ENCODE data around the gene RAP1A.
A peak's percentile ranks its signal among the peaks of the same experiment; 100 is the strongest.

RAP1A gene

GRCh38 chr1:111591937-111592336 lies 27.7 kb upstream of the RAP1A start:
- no peak for TF ChIP-seq GATA2 (IDR thresholded peaks at IDR 0.05; ENCODE audit: low read depth, low read length)
- TF ChIP-seq GATA3 (IDR thresholded peaks at IDR 0.05; ENCODE audit: low read depth, low read length): no peak

DNA sequence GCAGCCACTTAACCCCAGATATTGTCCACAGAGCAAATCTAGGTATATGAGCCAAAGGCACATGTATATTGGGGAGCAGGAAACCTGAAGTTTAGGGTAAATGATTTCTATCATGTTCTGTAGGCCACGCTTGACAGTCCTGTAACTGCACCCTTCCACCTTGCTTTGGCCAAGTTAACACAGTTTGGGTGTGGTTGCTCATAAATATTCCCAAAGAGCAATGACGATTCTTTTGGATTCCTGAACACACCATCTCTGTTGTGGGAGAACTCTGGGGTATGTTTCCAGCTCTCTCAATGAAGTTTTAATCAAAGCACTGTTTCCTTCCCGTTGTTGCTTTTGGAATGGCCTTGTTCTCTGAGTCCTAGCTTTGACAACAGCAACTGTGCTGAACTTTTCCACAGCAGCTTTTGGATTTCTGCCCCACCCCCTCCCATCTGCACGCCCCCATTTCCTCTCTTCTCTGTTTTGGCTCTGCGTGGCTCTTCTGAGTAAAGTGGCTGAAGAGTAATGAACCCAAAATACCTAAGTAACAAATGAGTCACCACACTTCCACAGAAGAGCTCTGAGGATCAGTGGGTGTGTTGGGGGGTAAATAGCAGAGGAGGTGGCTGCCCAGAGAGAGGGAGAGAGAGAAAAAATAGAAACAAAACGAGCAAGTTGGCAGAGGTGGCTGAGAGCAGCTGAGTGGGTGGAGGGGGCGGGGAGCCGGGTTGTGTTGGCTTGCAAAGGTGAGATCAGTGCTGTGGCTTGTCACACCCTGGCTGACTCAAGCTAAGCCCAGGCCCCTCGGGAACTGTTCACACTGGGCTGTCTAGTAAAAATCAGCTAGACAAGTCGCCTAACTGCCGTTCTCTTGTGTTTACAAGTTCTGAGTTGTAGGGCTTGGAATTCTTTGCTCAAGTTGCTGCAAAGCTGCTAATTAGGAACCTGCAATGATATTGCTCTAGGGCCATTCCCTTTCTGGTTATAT lies 26.9 kb upstream of the RAP1A start:
- TF ChIP-seq GATA2 (IDR thresholded peaks at IDR 0.05; ENCODE audit: low read depth, low read length): no peak
- TF ChIP-seq GATA3 (IDR thresholded peaks at IDR 0.05; ENCODE audit: low read depth, low read length): no peak

DNA sequence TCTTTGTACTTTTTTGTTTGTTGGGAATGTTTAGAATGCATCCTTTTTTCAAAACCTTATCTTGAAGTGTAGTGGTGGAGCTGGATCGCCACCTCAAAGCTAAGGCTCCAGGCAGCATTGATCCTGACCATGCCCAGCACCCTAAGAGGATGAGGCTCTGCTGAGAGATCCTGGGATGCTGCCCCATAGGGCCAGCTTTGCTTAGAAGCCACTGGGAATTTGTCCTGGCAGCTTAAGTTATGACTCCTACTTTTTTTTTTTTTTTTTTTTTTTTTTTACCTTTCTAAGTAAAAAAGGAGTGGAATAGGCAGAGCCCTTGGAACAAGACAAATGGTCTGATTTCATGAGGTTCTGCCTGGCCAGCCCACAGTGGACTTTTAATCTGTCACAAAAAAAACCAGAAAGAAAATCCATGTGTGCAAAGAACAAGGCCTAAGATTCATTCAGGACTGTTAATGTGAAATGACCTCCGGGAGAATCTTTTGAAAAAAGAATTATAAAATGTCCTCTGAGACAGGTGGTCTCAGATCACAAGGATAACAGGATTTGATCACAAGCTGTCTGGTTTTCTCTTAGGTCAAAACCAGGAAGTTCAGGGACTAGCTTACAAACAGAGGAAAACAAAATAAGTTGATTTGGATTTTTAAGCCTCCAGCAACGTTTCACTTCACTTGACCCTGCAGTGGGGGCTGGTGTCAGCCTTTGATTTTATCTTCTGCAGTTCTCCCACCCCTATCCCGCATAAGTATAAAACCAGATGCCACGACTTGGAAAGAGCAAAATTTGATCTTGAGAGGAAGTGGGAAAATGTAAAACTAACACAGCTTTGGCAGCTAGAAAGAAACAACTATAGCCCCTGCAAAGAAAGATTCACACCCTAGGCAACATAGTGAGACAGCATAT lies 25.9 kb upstream of the RAP1A start:
- TF ChIP-seq GATA3 (IDR thresholded peaks at IDR 0.05; ENCODE audit: low read depth, low read length): peak; percentile 63; the same call in 1 of the 2 replicates
- peak; percentile 82 for TF ChIP-seq GATA2 (IDR thresholded peaks at IDR 0.05; ENCODE audit: low read depth, low read length)

DNA sequence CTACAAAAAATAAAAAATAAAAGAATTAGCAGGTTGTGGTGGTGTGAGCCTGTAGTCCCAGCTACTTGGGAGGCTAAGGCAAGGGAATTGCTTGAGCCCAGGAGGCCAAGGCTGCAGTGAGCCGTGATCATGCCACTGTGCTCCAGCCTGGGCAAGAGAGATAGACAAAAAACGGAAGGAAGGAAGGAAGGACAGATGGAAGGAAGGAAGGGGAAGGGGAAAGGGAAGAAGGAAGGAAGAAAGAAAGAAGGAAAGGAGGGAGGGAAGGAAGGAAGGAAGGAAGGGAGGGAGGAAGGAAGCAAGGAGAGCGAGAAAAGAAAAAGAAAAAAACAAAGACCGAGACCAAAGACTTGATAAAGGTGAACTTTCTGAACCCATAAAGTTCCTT lies 25.3 kb upstream of the RAP1A start:
- TF ChIP-seq GATA3 (IDR thresholded peaks at IDR 0.05; ENCODE audit: low read depth, low read length): no peak
- no peak for TF ChIP-seq GATA2 (IDR thresholded peaks at IDR 0.05; ENCODE audit: low read depth, low read length)

GRCh38 chr1:111595807-111596206 lies 23.8 kb upstream of the RAP1A start:
- no peak for TF ChIP-seq GATA3 (IDR thresholded peaks at IDR 0.05; ENCODE audit: low read depth, low read length)
- no peak for TF ChIP-seq GATA2 (IDR thresholded peaks at IDR 0.05; ENCODE audit: low read depth, low read length)

DNA sequence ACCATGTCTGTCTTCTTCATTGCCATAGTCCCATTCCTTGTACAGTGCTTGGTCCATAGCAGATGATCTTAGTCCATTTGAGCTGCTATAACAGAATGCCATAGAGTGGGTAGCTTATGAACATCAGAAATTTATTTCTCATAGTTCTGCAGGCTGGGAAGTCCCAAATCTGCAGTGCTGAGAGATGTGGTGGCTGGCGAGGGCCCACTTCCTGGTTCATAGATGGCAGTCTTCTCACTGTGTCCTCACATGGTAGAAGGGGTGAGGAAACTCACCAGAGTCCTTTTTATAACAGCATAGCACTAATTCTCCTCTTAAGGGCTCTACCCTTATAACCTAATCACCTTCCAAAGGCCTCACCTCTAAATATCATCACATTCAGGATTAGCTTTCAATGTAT lies 23.1 kb upstream of the RAP1A start:
- TF ChIP-seq GATA2 (IDR thresholded peaks at IDR 0.05; ENCODE audit: low read depth, low read length) (no peak), GATA3 (IDR thresholded peaks at IDR 0.05; ENCODE audit: low read depth, low read length) (no peak)

DNA sequence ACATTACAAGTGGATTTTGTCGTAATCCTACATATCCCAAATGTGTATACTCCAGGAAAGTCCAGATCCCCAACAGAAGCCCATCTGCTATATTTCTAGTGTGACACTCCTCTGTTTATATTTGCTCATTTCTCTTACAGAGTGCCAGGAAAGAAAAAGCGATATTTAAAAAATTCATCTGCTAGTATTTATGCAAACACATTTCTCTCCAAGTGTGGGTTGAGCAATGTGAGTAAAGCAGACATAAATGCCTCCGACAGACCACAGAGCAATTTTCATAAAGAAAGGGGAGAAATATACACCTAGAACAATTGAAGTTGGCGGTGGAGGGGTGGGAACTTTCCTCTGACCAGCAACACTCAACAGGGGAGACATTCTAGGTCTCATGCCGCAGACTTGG lies 22.2 kb upstream of the RAP1A start:
- no peak for TF ChIP-seq GATA3 (IDR thresholded peaks at IDR 0.05; ENCODE audit: low read depth, low read length)
- no peak for TF ChIP-seq GATA2 (IDR thresholded peaks at IDR 0.05; ENCODE audit: low read depth, low read length)

- TF ChIP-seq GATA2 (IDR thresholded peaks at IDR 0.05; ENCODE audit: low read depth, low read length): no peak
- TF ChIP-seq GATA3 (IDR thresholded peaks at IDR 0.05; ENCODE audit: low read depth, low read length): no peak
These were observed 21.0 kb upstream of the RAP1A start for GRCh38 chr1:111598544-111598943.

DNA sequence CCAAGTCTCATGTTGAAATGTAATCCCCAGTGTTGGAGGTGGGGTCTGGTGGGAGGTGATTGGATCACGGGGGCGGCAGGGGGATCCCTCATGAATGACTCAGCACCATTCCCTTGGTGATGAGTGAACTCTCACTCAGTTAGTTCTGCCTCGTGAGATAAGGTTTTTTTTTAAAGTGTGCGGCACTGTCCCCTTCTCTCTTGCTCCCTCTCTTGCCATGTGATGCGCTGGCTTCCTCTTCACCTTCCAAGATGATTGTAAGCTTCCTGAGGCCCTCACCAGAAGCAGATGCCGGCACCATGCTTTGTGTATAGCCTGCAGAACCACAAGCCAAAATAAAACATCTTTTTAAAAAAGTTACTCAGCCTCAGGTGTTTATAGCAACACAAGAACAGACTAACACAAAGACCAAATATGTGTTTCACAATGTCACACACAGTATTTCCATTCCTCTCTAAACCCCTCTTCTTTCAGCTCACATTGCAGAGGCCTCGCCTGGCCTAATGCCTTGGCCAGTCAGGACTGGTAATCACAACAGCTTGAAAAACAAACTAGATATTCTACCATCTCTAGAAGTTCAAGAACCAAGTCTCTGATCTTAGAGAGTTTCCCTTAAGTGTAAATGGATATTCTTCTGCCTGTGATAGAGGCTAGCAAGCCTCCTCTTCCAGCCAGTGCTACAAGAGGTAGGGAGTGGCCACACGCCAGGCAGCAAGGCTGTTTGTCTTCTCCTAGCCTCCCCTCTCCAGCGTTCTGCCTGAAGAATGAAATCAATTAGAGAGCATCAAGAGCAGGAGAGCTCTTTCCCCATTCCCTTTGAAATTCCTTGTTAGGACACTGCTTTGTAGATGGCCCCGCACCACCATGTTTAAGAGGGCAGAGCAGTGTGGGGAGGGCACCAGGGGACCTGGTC lies 19.6 kb upstream of the RAP1A start:
- TF ChIP-seq GATA2 (IDR thresholded peaks at IDR 0.05; ENCODE audit: low read depth, low read length) (no peak), GATA3 (IDR thresholded peaks at IDR 0.05; ENCODE audit: low read depth, low read length) (no peak)

DNA sequence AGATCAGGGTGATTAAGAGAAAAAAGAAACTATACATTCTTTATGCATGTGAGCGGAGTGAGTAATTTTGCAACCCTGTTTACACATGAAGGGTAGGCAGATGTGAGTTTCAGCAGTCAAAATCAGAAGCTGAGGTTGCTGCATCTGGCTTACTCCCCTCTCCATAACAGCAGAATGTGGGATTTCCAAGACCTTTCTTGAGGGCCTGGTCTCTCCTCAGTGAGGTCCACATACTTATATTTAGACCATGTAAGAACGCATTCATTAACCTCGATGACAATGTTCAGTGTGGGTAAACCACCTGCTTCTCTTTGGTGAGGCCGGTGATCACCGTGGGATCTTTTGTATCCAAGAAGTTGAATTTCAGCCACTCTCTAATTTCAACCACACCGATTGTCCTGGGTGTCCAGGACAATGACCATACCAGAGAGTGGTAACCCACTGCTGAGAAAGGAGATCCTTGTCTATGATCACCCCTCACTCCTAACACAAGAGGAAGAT lies 18.7 kb upstream of the RAP1A start:
- no peak for TF ChIP-seq GATA3 (IDR thresholded peaks at IDR 0.05; ENCODE audit: low read depth, low read length)
- TF ChIP-seq GATA2 (IDR thresholded peaks at IDR 0.05; ENCODE audit: low read depth, low read length): no peak

DNA sequence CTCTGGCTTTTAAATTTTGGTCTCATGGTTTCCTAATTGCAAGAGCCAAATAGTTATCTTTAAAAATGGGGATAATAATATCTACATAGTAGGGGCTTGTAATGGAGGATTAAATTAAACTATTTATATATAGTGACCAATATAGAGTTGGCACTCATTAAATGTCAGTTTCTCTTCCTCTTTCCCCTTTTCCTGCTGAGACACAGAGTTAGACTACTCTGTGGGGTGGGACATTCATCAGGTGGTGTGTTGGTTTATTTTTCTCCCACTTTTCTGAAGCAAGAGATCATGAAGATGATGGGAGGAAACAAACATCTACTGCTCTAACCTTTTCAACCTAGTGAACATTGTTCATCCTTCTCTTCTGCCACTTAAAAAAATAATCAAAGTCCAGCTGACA lies 17.3 kb upstream of the RAP1A start:
- TF ChIP-seq GATA3 (IDR thresholded peaks at IDR 0.05; ENCODE audit: low read depth, low read length) (no peak), GATA2 (IDR thresholded peaks at IDR 0.05; ENCODE audit: low read depth, low read length) (no peak)

- TF ChIP-seq GATA3 (IDR thresholded peaks at IDR 0.05; ENCODE audit: low read depth, low read length) (no peak), GATA2 (IDR thresholded peaks at IDR 0.05; ENCODE audit: low read depth, low read length) (no peak)
These were observed 16.6 kb upstream of the RAP1A start for GRCh38 chr1:111602974-111603373.

DNA sequence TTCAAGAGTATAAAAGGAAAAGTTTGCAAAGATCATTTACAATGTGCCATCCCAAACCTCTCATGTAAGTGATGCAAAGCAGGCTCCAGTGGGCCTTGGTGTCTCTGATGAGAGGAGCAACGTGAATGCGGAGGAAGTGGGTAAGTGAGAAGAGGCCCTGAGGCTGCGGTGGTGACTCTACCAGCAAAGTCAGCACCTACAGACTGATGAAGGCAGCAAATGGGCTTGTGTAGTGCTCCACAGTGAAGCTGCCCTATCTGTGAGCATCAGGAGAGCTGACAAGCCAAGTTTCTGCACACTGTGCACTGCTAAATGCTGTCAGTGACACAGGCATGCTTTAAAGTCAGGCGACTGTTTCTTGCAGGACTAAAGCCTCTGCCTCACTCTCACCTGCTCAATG lies 15.6 kb upstream of the RAP1A start:
- no peak for TF ChIP-seq GATA3 (IDR thresholded peaks at IDR 0.05; ENCODE audit: low read depth, low read length)
- no peak for TF ChIP-seq GATA2 (IDR thresholded peaks at IDR 0.05; ENCODE audit: low read depth, low read length)
